ENCODE measurements around the gene RPS6KB2.

Gene RPS6KB2

GRCh38 chr11:67396587-67397389, 31.5 kb upstream of the RPS6KB2 start:
- no peaks in the 10 kb centered on the region for H3K36me3 ChIP-seq (ENCODE audit: insufficient read depth)
- H3K27ac ChIP-seq = no peak overlapping the region
- H3K9ac ChIP-seq = no peak overlapping the region

GRCh38 chr11:67397536-67397935, 30.8 kb upstream of the RPS6KB2 start:
- Histone ChIP-seq H3K9ac (no peak overlapping the region), H3K4me1 (ENCODE audit: low read depth, poor library complexity, severe bottlenecking) (peaks cover 10% of the 10 kb centered on the region), H3K4me2 (no peak overlapping the region), H3K27ac (no peak overlapping the region), H3K36me3 (ENCODE audit: insufficient read depth) (no peaks in the 10 kb centered on the region), H2AFZ (ENCODE audit: low read depth) (no peak overlapping the region), H3K27me3 (ENCODE audit: insufficient read depth, low read depth) (no peaks in the 10 kb centered on the region), H3K79me2 (ENCODE audit: insufficient read depth, low read depth) (peaks cover 16% of the 10 kb centered on the region), H3K4me3 (IDR thresholded peaks at IDR 0.05; ENCODE audit: insufficient read depth, low read depth, low read length) (no peak overlapping the region), H4K20me1 (ENCODE audit: insufficient read depth) (no peaks in the 10 kb centered on the region)
- TF ChIP-seq CTCF (conservative IDR thresholded peaks at IDR 0.05; ENCODE audit: low read depth, low read length) = no peak

More at GRCh38 chr11:67396587-67397389, 31.5 kb upstream of the RPS6KB2 start:
- H3K4me3 ChIP-seq (IDR thresholded peaks at IDR 0.05; ENCODE audit: insufficient read depth, low read depth, low read length) = no peak overlapping the region
- H3K27me3 ChIP-seq (ENCODE audit: insufficient read depth, low read depth) = no peaks in the 10 kb centered on the region
- peaks cover 17% of the 10 kb centered on the region for H3K79me2 ChIP-seq (ENCODE audit: insufficient read depth, low read depth)
- TF ChIP-seq CTCF (conservative IDR thresholded peaks at IDR 0.05; ENCODE audit: low read depth, low read length) = no peak
- H2AFZ ChIP-seq (ENCODE audit: low read depth) = no peak overlapping the region
- H3K4me2 ChIP-seq = no peak overlapping the region
- H4K20me1 ChIP-seq (ENCODE audit: insufficient read depth) = no peaks in the 10 kb centered on the region
- H3K4me1 ChIP-seq (ENCODE audit: low read depth, poor library complexity, severe bottlenecking) = peaks cover 4% of the 10 kb centered on the region

- H4K20me1 ChIP-seq (ENCODE audit: insufficient read depth) = no peaks in the 10 kb centered on the region
- no peak overlapping the region for H3K27ac ChIP-seq
- H3K4me3 ChIP-seq (IDR thresholded peaks at IDR 0.05; ENCODE audit: insufficient read depth, low read depth, low read length) = no peak overlapping the region
- no peak overlapping the region for H2AFZ ChIP-seq (ENCODE audit: low read depth)
- H3K27me3 ChIP-seq (ENCODE audit: insufficient read depth, low read depth) = no peaks in the 10 kb centered on the region
- no peak overlapping the region for H3K4me2 ChIP-seq
- H3K79me2 ChIP-seq (ENCODE audit: insufficient read depth, low read depth) = peaks cover 13% of the 10 kb centered on the region
- TF ChIP-seq CTCF (conservative IDR thresholded peaks at IDR 0.05; ENCODE audit: low read depth, low read length) = no peak
- H3K9ac ChIP-seq = no peak overlapping the region
- peaks cover 7% of the 10 kb centered on the region for H3K4me1 ChIP-seq (ENCODE audit: low read depth, poor library complexity, severe bottlenecking)
- no peaks in the 10 kb centered on the region for H3K36me3 ChIP-seq (ENCODE audit: insufficient read depth)
Measured at GRCh38 chr11:67397986-67398660, 30.2 kb upstream of the RPS6KB2 start.

- no peaks in the 10 kb centered on the region for H3K36me3 ChIP-seq (ENCODE audit: insufficient read depth)
- no peak overlapping the region for H2AFZ ChIP-seq (ENCODE audit: low read depth)
- no peaks in the 10 kb centered on the region for H4K20me1 ChIP-seq (ENCODE audit: insufficient read depth)
- peaks cover 13% of the 10 kb centered on the region for H3K79me2 ChIP-seq (ENCODE audit: insufficient read depth, low read depth)
- H3K4me1 ChIP-seq (ENCODE audit: low read depth, poor library complexity, severe bottlenecking) = peaks cover 7% of the 10 kb centered on the region
- H3K4me2 ChIP-seq = no peak overlapping the region
- H3K9ac ChIP-seq = no peak overlapping the region
- TF ChIP-seq CTCF (conservative IDR thresholded peaks at IDR 0.05; ENCODE audit: low read depth, low read length) = no peak
- H3K4me3 ChIP-seq (IDR thresholded peaks at IDR 0.05; ENCODE audit: insufficient read depth, low read depth, low read length) = no peak overlapping the region
- H3K27me3 ChIP-seq (ENCODE audit: insufficient read depth, low read depth) = no peaks in the 10 kb centered on the region
- H3K27ac ChIP-seq = no peak overlapping the region
Measured at GRCh38 chr11:67398661-67399563, 29.4 kb upstream of the RPS6KB2 start.
